Keratinocyte (primary cell): ENCODE results near the gene PIWIL4.

Experiments
- CTCF ChIP-seq, 3 experiments: IDR thresholded peaks in 1 of 3; conservative IDR thresholded peaks in 1 of 3; optimal IDR thresholded peaks in 1 of 3; 2 replicates in 2 of 3; 3 replicates in 1 of 3; pipeline versions ENCODE3 to v1.5.1; 2011; ENCODE audit warnings: low read length in 3 of 3, mild to moderate bottlenecking in 3 of 3, moderate library complexity in 2 of 3, control low read depth in 1 of 3, inconsistent platforms in 1 of 3; ENCODE audit not compliant: insufficient read depth in 2 of 3; ENCODE audit errors: extremely low read depth in 1 of 3
- EZH2 ChIP-seq: IDR thresholded peaks from one replicate; pipeline ENCODE4 v1.6.1; 2012; ENCODE audit warnings: inconsistent platforms, mild to moderate bottlenecking, low read length, moderate library complexity

- no peak for TF ChIP-seq CTCF (optimal IDR thresholded peaks at IDR 0.05 in 1 of 3, IDR thresholded peaks at IDR 0.05 in 1 of 3, conservative IDR thresholded peaks at IDR 0.05 in 1 of 3; ENCODE audit: extremely low read depth in 1 of 3, insufficient read depth in 2 of 3, low read length in 3 of 3)
- TF ChIP-seq EZH2 = no peak
Measured at GRCh38 chr11:94526645-94527438, 40.3 kb upstream of the PIWIL4 start.
